HG03095 (cell line): ENCODE measurements around the gene ASPSCR1.
A peak's percentile ranks its signal among the peaks of the same experiment; 100 is the strongest.

ENCODE experiments used
- ATAC-seq: cut with Tn5 transposase; IDR thresholded peaks from one replicate; pipeline ENCODE4 v1.9.1; 2021; ENCODE audit warnings: moderate library complexity; ENCODE audit not compliant: unreplicated experiment

The ASPSCR1 gene

DNA sequence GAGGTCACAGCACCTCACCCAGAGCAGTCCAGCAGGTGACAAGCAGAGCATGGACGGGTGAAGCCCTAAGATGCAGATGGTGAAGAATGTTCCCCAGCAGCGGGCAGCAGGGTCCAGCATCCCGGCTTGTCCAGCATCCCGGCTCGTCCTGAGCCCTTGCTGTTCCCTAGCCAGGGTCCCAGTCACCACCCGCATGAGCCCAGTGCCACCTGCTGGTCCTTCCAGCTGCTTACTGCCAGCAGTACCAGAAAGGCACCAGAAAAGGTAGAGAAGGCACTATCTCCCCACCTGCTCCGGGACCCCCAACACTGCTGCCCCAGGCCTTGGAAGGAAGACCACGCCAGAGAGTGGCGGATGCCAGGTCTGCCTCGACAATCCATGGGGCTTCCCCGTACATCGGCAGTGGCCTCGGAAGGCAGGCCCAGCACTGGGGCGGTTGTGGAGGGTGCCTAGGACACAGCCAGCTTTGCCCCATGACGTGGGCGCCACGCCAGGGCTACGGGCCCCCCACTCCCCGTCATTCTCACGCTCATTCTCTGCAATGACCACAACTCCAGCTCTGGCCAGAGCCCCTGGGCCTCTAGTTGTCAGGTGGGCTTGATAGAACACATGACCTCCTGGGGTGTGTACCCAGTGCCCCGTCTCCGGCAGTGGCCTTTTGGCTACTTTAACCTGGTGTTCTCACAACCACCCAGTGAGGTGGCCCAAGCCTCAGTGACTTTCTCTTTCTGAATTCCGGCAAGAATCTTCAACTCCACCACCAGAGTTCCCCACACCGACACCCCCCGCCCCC is 43.9 kb downstream of the ASPSCR1 start:
- no peak for ATAC-seq

DNA sequence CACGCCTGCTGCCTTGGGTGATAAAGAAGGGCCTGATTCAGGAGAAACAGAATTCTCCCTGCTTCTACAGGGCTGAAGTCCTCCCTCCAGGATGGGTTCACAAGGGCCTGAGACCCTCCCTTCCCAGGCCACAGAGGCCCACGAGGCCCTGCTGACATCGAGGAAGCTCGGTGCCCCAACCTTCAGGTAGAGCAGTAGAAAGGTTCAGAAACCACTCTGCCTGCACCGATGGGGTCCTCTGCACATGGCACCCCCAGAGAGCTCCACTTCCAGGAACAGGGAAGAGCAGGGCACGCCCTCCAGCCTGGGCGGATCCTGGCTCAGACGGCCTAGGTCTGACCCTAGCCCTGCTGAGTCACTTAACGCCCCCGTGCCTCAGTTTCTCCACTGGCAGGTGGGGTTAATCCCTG is 44.5 kb downstream of the ASPSCR1 start:
- no peak for ATAC-seq

GRCh38 chr17:82022310-82022980 is 45.0 kb downstream of the ASPSCR1 start, which contains the start of gene CENPX:
Gene CENPX (minus strand): TSS chr17:82022878. CDS start chr17:82022861, 17 bp downstream.
- ATAC-seq = no peak

GRCh38 chr17:82022981-82023446 is 45.6 kb downstream of the ASPSCR1 start, which contains the start of gene LRRC45:
Gene LRRC45 (plus strand): TSS chr17:82023305. CDS start chr17:82023644, 339 bp downstream.
- ATAC-seq = peak; percentile 78

GRCh38 chr17:82023447-82024241 is 46.2 kb downstream of the ASPSCR1 start:
- no peak for ATAC-seq

GRCh38 chr17:82024859-82025258 is 47.4 kb downstream of the ASPSCR1 start:
- ATAC-seq = no peak

DNA sequence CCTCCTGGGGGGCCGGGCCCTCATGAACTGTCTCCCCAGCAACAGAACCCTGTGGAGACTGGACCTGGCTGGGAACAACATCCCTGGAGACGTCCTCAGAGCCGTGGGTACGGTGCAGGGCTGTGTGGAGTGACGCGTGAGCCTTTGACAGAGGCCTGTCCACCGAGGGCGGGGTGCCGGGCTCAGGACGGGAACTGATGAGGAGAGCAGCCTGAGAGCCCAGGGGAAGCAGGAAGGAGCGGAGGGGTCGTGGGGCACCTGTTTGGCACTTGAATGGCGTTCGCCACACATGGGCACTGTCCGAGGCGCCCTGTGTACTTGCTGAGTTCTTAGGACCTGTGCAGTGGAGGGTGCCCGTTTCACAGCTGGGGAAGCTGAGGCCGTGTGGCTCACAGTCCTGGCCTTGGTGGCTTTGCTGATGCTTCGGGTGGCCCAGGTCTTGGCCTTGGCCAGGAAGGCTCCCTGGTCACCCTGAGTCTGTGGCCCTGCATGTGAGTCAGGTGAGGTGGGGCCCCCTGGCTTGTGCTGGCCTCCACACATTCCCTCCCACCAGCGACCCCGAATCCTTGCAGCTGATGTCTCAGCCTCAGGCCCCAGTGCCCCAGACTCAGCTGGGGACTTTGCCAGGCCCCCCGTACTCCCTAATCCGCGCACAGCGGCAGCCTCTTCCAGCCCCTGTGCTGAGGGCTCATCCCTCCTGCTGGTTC is 48.1 kb downstream of the ASPSCR1 start:
- no peak for ATAC-seq

DNA sequence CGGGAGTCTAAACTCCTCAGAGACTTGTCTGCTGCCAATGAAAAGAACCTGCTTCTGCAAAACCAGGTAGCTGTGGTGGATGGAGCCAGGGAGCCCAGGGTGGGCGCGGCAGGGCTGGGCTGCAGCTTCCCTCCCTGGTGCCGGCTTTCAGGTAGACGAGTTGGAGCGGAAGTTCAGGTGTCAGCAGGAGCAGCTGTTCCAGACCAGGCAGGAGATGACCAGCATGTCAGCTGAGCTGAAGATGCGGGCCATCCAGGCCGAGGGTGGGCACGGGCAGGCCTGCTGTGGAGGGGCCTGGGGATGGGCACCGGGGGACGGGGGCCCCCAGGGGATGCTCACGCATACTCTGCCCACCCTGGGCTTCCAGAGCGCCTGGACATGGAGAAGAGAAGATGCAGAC is 50.8 kb downstream of the ASPSCR1 start:
- ATAC-seq = no peak

- no peak for ATAC-seq
Observed at GRCh38 chr17:82028966-82029365, 51.5 kb downstream of the ASPSCR1 start.

DNA sequence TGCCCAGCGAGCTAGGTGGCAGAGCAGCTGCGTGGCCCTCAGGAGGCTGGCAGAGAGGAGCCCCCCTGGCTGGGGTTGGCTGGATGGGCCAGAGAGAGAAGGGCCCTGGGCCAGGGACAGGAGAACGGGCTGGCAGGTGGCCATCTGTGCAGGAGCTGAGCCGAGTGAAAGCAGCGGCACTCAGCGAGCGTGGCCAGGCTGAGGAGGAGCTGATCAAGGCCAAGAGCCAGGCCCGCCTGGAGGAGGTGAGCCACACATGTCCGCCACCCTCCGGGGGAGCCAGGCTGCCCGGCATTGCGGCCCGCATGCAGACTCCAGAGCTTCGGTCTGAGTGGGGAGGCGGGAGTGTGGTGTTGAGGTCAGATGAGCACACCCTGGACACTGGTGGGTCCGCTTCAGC is 52.0 kb downstream of the ASPSCR1 start:
- ATAC-seq = no peak

- ATAC-seq = no peak
Observed at GRCh38 chr17:82029990-82030469, 52.6 kb downstream of the ASPSCR1 start.

- ATAC-seq = peak; percentile 44
Observed at GRCh38 chr17:82030470-82031302, 53.3 kb downstream of the ASPSCR1 start.

DNA sequence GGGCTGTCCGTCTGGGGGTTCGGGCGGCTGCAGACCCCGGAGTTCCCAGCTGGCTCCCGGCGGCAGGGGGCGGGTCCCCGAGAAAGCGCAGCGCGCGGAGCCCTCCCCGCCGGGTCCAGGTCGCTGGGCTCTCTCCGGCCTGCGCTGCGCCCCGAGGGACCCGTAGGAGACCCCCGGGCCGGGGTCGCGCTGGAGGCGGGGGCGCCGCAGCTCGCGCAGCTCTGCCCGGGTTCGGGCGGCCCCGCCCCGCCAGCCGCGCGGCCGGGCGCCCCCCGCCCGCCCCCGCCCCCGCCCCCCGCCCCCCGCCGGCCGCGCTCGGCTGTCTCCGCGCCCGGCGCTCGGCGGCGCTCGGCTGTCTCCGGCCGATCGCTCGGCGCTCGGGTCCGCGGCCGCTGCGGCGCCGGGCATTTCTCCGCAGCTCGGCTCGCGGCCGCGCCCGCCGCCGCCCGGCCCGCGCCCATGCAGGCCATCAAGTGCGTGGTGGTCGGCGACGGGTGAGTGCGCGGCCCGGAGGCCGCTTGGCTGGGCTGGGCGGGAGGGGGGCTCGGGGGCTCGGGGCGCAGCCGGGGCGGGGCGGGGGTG is 54.0 kb downstream of the ASPSCR1 start, which contains the start of gene RAC3:
Gene RAC3 (plus strand): TSS at position 376 of the 582 bp plus-strand sequence. CDS start 84 bp downstream, at position 460.
- ATAC-seq = no peak

- no peak for ATAC-seq
Observed at GRCh38 chr17:82031885-82032627, 54.6 kb downstream of the ASPSCR1 start.

GRCh38 chr17:82033359-82034085 is 56.1 kb downstream of the ASPSCR1 start:
- no peak for ATAC-seq

- no peak for ATAC-seq
Observed at GRCh38 chr17:82034371-82035011, 57.1 kb downstream of the ASPSCR1 start.

DNA sequence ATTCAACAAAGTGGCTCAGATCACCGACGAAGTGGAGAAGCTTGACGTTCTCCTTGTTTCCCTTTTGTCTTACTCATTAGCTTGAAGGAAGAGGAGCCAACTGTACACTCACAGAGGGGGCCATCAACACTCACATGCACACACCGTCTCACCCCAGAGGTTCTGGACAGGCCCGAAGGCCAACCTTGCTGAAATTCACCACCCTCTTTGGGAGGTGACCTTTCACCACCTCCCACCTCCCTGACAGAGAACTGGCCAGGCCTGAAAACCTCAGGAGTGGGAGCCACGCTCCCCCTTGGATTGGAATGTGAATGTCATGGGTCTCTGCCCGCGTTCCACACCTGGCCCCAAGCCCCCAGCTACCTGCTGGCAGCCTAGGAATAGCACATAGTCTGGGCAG is 58.1 kb downstream of the ASPSCR1 start:
- no peak for ATAC-seq
